GM18505 (cell line): ENCODE results near the gene SLC34A1.

ENCODE experiments used
- ATAC-seq: cut with Tn5 transposase; IDR thresholded peaks from one replicate; pipeline ENCODE4 v1.9.1; 2021; ENCODE audit not compliant: unreplicated experiment
- POLR2A ChIP-seq: IDR thresholded peaks from 4 replicates; pipeline ENCODE4 v1.6.1; 2011; ENCODE audit warnings: borderline replicate concordance; ENCODE audit not compliant: insufficient read depth, insufficient read length; ENCODE audit errors: extremely low read depth

The SLC34A1 gene

DNA sequence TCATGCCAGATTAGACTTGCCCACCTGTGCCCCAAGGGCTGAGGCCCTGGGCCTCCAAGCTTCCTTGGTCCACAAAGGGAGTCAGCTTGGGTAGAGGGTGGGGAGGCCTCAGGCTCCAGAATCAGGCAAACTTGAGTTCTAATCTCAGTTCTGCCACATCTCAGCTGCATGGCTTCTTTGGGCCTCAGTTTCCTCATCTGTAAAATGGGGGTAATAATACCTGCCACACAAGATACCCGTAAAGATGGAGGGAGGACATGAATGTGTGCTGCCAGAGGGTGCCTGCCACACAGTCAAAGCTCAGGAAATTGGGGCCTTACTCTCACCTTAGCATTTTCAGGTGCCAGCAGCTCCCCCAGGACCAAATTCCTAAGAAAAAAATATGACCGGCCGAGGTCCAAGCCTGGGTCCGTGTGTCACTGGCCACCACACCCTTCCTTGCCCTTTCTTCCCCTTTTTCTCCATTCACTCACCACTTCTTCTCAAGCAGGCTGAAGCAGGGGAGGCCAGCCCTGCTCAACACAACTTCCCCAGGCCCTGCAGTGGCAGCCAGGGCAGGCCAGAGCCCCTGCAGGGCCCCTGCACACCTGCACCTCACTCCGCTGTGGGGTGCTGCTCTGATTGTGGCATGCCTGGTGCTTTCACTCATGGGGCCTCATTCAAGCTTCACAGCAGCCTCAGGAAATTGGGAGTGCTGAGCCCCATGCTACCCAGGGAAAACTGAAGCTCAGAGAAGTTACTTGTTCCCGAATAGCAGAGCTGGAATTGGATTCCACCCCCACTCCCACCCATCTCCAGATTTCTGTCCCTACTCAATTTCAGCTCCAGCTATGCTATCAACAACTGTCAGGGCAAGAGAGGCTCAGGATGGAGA, 22.6 kb upstream of the SLC34A1 start:
- no peak for ATAC-seq
- no peak for TF ChIP-seq POLR2A

DNA sequence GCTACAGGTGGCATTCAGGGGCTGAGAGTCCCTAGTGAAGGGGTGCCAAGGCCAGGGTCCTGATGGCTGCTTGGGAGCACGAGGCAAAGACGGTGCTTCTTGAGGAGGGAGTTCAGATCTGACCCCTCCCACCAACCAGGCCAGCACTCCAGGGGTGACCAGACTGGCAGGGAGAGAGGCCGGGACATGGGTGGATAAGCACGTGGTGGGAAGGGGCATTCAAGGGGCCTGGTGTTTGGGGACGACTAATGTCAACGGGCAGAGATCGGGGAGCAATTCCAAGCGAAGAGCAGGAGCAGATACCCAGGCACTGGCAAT, 22.0 kb upstream of the SLC34A1 start:
- TF ChIP-seq POLR2A: no peak
- no peak for ATAC-seq

DNA sequence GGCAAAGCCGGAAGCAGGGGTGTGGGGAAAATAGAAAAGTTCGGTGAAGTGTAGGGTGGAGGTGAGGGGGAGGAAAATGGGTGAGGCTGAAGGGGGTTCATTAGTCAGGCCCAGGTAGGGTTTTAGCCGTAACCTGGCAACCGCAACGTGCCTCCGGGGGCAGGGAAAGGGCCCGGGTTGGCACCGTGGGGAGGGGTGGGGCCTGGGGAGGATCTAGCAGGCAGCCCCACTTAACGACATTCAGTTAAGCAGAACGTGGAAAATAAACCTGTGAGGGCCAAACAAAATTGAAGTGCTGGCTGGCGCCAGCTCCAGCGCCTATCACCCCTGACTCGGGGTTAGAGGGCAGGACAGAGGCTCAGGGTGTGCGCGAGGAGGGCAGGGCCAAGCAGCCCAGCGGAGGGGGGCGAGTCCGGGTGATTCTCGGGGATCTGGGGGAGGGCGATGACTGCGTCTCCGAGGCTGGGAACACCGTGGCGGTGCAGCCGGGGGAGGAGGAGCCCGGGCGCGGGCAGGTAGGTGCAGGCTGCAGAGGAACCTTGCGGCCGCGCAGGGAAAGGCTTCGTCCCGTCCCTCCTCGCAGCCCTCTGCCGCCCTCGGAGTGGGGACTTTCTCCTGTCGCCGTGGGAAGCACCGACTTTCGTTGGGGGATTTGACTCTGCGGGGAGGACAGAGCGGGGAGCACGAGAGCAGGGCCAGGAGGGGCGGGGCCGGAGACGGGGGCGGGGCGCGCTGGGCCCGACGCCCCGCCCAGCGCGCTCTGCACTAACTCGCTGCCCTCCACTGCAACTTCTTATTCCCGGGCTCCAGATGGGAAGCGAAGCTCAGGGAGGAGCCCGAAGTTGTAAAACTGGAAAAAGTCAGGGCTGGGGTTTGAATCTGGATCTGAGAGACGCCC, 21.4 kb upstream of the SLC34A1 start:
- peak; percentile 42 for TF ChIP-seq POLR2A
- peak; percentile 40 for ATAC-seq

DNA sequence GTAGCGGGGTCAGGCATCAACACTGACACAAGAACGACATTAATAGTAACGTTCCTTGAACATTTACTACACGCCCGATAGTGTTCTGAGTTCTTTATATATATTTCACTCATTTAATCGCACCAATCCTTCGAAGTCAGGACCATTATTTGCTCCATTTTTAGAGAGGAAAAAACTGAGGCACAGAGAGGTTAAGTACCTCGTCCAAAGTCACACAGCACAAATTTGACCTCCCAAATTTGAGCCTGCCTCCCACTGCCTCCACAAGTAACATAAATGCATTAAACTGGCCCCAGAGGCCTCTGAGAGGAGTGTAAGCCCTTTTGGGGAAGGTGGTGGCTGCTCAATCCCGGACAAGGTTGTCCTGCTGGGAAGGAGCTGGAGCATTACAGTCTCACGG, 20.7 kb upstream of the SLC34A1 start:
- TF ChIP-seq POLR2A: no peak
- ATAC-seq: no peak

DNA sequence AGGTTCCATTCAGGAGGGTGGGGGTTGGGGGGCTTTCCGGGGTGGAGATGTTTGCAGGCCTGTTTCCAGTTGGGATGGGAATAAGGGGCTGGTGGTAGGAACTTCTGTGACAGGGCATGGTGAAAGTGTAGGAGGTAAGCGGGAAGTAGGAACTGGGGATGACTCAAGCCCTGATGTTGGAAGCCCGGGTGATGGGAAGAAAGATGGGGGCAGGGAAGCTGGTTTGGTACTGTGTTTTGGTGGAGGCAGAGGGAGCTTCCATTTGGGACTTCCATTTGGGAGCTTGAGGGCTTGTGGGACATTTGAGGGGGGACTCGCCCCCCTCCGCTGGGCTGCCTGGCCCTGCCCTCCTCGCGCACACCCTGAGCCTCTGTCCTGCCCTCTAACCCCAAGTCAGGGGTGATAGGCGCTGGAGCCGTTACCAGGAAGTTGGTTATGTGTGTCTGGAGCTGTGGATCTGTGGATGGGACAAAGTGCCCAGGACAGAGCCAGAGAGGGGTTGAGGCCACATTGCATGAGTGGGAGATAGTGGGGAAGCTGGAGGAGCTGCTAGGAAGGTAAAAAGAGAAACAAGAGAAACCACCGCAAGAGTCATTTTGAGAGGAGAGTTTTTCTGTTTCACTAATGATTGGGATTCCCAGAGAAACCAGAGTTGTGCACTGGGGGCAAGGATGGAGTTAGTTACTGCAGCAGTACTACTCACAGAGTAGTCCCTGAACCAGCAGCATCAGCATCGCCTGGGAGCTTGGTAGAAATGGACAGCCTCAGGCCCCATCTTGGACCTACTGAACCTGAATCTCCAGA, 19.9 kb upstream of the SLC34A1 start:
- no peak for TF ChIP-seq POLR2A
- ATAC-seq: no peak

DNA sequence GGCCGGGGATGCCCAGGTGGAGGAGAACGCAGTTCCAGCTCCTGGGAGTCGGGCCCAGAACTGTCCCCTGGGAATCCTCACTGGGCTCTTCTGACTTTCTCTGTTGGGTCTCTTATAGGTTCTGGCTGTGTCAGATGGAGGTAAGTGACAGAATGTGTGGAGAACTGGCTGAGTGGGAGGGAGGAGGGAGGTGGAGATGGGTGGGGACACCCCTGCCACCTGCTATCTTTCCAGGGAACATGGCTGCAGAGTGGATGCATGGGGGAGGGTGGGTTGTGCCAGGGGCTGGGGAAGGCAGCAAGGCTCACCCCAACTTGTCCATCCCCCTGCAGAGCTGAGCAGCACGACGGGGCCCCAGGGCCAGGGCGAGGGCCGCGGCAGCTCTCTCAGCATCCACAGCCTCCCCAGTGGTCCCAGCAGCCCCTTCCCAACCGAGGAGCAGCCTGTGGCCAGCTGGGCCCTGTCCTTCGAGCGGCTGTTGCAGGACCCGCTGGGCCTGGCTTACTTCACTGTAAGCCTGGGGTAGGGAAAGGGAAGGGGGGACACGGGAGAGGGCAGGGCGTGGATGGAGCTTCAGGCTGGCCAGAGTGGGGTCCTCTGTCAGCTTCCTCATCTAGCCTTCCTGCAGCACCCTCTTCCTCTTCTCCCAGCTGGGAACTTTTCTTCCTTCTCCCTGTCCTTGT, 18.2 kb upstream of the SLC34A1 start:
- ATAC-seq: no peak
- TF ChIP-seq POLR2A: no peak

DNA sequence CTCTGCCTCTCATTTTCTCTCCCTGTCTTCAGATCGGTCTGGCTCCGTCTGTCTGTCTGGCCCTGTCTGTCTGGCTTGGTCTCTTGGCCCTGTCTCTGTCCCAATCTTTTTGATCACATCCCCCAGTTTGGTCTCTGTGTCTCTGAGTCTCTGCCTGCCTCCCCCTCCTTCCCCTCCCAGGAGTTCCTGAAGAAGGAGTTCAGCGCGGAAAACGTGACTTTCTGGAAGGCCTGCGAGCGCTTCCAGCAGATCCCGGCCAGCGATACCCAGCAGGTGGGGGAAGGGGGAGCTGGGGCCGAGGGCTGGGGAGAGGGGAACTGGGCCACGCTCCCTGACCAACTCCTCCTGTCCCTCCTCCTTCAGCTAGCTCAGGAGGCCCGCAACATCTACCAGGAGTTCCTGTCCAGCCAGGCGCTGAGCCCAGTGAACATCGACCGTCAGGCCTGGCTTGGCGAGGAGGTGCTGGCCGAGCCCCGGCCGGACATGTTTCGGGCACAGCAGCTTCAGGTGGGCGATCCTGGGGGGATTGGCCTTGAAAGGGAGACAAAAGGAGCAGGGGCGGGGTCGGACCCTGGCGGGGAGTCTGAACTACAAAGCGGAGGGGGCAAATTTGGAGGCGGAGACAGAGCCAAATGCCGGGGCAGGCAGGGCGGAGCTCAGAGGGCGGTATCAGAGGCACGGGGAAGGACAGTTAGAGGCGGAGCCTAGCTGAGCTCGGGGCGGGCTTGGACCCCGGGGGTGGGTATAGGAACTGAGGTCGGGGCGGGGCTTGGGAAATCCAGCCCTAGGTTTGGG, 17.5 kb upstream of the SLC34A1 start:
- ATAC-seq: no peak
- TF ChIP-seq POLR2A: no peak

DNA sequence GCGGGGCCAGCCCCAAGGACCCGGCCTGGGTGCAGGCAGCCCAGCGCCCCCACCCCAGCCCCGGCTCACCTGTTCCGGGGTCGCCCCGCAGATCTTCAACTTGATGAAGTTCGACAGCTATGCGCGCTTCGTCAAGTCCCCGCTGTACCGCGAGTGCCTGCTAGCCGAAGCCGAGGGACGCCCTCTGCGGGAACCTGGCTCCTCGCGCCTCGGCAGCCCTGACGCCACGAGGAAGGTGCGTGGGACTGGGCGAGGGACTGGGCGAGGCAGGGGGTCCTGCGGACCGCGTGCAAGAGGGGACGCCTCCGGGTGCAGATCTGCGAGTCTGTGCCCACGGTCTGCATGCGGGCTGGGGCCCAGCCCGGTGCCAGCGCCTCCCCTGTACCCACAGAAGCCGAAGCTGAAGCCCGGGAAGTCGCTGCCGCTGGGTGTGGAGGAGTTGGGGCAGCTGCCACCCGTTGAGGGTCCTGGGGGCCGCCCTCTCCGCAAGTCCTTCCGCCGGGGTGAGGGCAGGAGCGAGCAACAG, 16.8 kb upstream of the SLC34A1 start:
- no peak for ATAC-seq

DNA sequence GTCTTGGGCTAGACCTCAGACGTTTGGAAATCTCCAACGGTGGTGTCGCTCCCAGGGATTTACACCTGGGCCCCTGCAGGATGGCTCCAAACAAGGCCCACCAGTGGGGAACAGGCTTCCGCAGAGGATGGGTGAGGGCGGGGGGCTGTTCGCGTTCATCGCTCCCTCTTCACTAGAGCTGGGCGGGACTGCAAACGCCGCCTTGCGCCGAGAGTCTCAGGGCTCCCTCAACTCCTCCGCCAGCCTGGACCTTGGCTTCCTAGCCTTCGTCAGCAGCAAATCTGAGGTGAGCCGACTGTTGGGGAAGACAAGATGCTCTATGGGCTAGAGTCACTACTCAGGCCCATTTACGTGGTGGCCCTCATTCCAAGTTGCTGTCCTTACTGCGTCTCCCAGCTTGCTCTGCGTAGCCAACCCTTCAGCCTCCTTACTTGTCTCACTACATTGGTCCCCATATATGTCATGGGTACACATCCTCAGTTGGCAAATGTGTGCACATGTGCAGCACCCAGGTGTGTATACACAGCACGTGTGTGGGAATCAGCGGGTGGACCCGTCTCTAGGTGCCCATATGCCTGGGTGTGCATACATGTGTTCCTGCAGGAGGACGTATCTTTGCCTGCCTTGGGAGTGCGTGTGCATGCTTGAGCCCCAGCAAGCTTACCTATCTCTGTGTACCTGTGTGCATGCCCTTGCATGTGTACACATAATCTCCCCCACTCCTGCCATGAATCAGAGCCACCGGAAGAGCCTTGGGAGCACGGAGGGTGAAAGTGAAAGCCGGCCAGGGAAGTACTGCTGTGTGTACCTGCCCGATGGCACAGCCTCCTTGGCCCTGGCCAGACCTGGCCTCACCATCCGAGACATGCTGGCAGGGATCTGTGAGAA, 16.0 kb upstream of the SLC34A1 start:
- TF ChIP-seq POLR2A: no peak
- no peak for ATAC-seq

More for the DNA sequence above, 16.8 kb upstream of the SLC34A1 start:
- TF ChIP-seq POLR2A: no peak

DNA sequence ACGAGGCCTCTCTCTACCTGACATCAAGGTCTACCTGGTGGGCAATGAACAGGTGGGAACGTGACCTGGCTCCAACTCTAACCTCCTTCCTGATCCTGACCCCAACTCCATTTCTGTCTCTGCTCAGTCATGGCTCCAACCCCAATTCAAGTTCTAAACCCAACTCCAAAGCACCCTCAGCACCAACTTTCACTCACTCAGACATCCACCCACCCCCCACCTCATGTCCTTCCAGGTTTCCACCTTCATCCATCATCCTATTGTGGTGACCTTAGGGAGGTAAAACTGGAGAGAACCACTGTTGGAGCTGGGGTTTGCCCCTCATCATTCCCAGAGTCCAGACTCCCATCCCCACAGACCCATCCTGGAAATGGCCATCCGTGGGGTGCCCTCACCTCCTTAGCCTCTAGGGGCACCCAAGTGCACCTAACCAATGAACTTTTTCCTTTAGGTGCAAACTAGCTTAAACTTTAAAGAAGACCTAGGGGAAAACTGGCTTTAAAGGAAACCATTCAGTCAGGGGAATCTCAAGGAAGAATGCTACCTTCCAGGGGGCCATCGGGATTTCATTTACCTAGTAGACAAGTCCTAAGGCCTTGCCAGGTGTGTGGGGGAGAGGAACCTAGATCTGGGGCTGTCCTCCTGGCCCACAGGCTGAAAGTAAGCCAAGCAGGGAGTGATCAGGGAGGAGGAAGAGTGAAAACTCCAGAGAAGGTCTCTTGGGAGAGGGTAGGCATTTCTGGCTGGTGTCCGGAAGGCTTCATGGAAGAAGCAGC, 15.2 kb upstream of the SLC34A1 start:
- TF ChIP-seq POLR2A: no peak
- ATAC-seq: no peak
